ENCODE data around the gene PDE4D.

DNA sequence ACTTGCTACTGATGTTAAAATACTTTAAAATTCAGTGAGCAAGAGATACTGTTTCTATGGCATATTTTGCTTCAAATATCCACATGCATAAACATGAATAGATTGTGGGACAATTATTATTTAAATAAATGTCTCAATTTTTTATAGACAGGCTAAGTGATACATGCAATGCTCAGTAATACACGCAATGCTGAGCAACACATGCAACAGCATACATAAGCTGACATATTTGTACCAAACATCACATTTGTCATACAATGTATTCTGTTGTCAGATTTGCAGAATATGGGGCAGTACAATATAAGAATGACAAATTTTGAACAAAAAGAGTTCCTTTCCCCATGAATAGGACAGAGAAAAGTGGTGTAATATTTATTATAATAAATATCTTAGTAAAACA, 155.5 kb downstream of the PDE4D start:
- TF ChIP-seq TAF1 (IDR thresholded peaks at IDR 0.05; ENCODE audit: borderline replicate concordance, low read depth, low read length): no peak
- no peak for TF ChIP-seq POLR2AphosphoS5 (IDR thresholded peaks at IDR 0.05; ENCODE audit: low read depth, low read length)
